GM04504 (cell line): ENCODE results near the gene GALNT7.
A peak's percentile ranks its signal among the peaks of the same experiment; 100 is the strongest.
"Not testable (repeated sequence)": the region's sequence is repeated elsewhere in the genome, so short reads cannot be mapped to it uniquely, and the experiment has no call there.

Experiments
- DNase-seq: peaks from one replicate; pipeline ENCODE4 v3.0.0-alpha.2; 2012; ENCODE audit warnings: low read depth

Gene GALNT7

GRCh38 chr4:173168396-173169177 is at the start of gene GALNT7:
Gene GALNT7, plus strand, starts transcription at chr4:173168811. Its CDS starts 25 bp downstream, at chr4:173168836.
- no peak for DNase-seq

GRCh38 chr4:173118819-173119218 is 49.8 kb upstream of the GALNT7 start:
- DNase-seq, result not testable (repeated sequence)

- DNase-seq, result no peak
Measured at GRCh38 chr4:173119818-173120217, 48.8 kb upstream of the GALNT7 start.

GRCh38 chr4:173121076-173121561 is 47.5 kb upstream of the GALNT7 start:
- no peak for DNase-seq

- no peak for DNase-seq
Measured at GRCh38 chr4:173124209-173124865, 44.3 kb upstream of the GALNT7 start.

- no peak for DNase-seq
Measured at GRCh38 chr4:173125216-173125812, 43.3 kb upstream of the GALNT7 start.

GRCh38 chr4:173128199-173128890 is 40.3 kb upstream of the GALNT7 start:
- DNase-seq, result no peak

- no peak for DNase-seq
Measured at GRCh38 chr4:173130687-173131086, 37.9 kb upstream of the GALNT7 start.

GRCh38 chr4:173134426-173134825 is 34.2 kb upstream of the GALNT7 start:
- DNase-seq, result no peak

GRCh38 chr4:173135241-173135847 is 33.3 kb upstream of the GALNT7 start:
- peak; percentile 4 for DNase-seq

- DNase-seq, result no peak
Measured at GRCh38 chr4:173138624-173139023, 30.0 kb upstream of the GALNT7 start.

GRCh38 chr4:173139561-173139960 is 29.1 kb upstream of the GALNT7 start:
- DNase-seq, result no peak

- no peak for DNase-seq
Measured at GRCh38 chr4:173145131-173145530, 23.5 kb upstream of the GALNT7 start.

GRCh38 chr4:173146456-173146855 is 22.2 kb upstream of the GALNT7 start:
- no peak for DNase-seq

- no peak for DNase-seq
Measured at GRCh38 chr4:173151496-173151895, 17.1 kb upstream of the GALNT7 start.

- no peak for DNase-seq
Measured at GRCh38 chr4:173152104-173152503, 16.5 kb upstream of the GALNT7 start.

GRCh38 chr4:173153445-173153844 is 15.2 kb upstream of the GALNT7 start:
- no peak for DNase-seq

GRCh38 chr4:173159791-173160190 is 8.8 kb upstream of the GALNT7 start:
- DNase-seq, result no peak

- no peak for DNase-seq
Measured at GRCh38 chr4:173160871-173161270, 7.7 kb upstream of the GALNT7 start.

GRCh38 chr4:173161311-173161710 is 7.3 kb upstream of the GALNT7 start:
- DNase-seq, result no peak

- no peak for DNase-seq
Measured at GRCh38 chr4:173165706-173166105, 2.9 kb upstream of the GALNT7 start.

GRCh38 chr4:173166491-173166890 is 2.1 kb upstream of the GALNT7 start:
- DNase-seq, result no peak
